ENCODE results near the gene ZER1. TPM values are rescaled to one million over a fixed set of nuclear protein-coding genes. Genes with fewer than 3 reads are reported as not detected.

The ZER1 gene
- polyA plus RNA-seq, 1 donor from 2014 or later: 30.6 TPM

DNA sequence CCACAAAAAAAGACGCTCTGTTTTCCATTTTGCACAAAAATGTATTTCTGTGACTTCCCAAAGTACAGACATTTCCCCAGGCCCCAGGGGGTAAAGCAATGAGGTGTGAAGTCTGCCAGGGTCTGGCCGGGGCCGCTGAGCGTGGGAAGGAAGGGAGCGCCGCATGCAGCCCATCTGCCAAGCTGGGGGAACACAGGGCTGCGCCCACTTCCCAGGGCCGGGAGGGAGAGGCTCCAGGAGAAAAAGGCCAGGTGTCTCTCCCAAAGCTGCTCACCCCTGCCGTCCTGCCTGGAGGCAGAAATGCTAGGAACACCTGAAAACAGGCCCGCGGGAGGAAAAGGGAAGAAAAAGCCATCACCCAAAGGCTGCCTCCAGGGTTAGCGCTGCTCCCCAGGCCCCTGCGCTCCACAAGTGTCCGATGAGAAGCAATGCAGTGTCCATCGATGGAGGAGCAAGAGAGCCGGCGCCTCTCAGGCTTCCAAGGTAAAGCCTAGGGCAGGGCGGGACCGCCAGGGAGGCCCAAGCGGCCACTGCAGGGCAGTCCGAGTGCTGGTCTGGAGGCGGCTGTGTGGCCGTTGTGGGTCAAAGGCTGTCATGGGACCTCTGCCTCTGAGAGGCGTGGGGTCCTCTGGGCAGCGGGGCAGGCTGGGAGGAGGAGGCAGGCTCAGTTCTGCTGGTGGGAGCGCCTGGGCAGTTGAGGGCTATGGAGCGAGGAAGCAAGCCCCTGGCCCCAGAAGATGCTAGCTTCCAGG, 41.8 kb downstream of the ZER1 start:
- H2AFZ ChIP-seq (ENCODE audit: low read depth, low read length): no peak overlapping the region
- no peaks in the 10 kb centered on the region for H3K9me2 ChIP-seq (ENCODE audit: insufficient read depth, low read length)
- H3K4me2 ChIP-seq (ENCODE audit: low read length): no peak overlapping the region
- no peak overlapping the region for H3K4me3 ChIP-seq (ENCODE audit: low read length)
- H3K36me3 ChIP-seq (ENCODE audit: insufficient read depth, low read length): no peaks in the 10 kb centered on the region
- TF ChIP-seq EZH2 (IDR thresholded peaks at IDR 0.05; ENCODE audit: borderline replicate concordance, insufficient read depth, low read length, poor library complexity, severe bottlenecking) (no peak), MXI1 (conservative IDR thresholded peaks at IDR 0.05; ENCODE audit: poor library complexity, severe bottlenecking) (no peak)
- no peaks in the 10 kb centered on the region for H3K9me3 ChIP-seq (ENCODE audit: low read length)
- no peaks in the 10 kb centered on the region for H4K20me1 ChIP-seq (ENCODE audit: insufficient read depth)
- no peaks in the 10 kb centered on the region for H3K27me3 ChIP-seq (ENCODE audit: insufficient read depth, low read depth, low read length)
- no peaks in the 10 kb centered on the region for H3K79me2 ChIP-seq (replicated peaks; ENCODE audit: insufficient read depth, low read length)
- H3K9ac ChIP-seq (ENCODE audit: low read length): no peak overlapping the region
- no peak overlapping the region for H3K27ac ChIP-seq (ENCODE audit: low read length)
- no peaks in the 10 kb centered on the region for H3F3A ChIP-seq (ENCODE audit: insufficient read depth, low read length, poor library complexity, severe bottlenecking)

DNA sequence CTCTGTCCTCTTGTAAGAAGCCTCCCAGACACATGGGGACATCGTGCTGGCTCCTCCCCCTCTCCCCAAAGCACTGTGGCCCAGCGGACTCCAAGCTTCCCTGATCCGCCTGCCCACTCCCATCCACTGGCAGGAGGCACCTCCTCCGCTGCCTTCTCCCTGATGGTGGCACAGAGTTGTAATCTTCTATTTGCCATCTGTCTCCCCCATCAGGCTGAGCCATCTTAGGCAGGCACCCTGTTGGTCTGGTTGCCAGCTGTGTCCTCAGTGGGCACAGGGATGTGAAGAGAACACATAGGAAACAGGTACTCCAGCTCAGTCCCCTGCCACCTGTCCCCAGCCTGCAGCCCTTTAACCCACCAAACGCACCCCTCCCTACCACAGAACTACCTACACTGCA, 42.4 kb downstream of the ZER1 start:
- Histone ChIP-seq H3K9ac (ENCODE audit: low read length) (no peak overlapping the region), H3F3A (ENCODE audit: insufficient read depth, low read length, poor library complexity, severe bottlenecking) (no peaks in the 10 kb centered on the region), H2AFZ (ENCODE audit: low read depth, low read length) (no peak overlapping the region), H3K79me2 (replicated peaks; ENCODE audit: insufficient read depth, low read length) (no peaks in the 10 kb centered on the region), H3K27me3 (ENCODE audit: insufficient read depth, low read depth, low read length) (no peaks in the 10 kb centered on the region), H3K9me3 (ENCODE audit: low read length) (no peaks in the 10 kb centered on the region), H3K4me2 (ENCODE audit: low read length) (no peak overlapping the region), H3K9me2 (ENCODE audit: insufficient read depth, low read length) (no peaks in the 10 kb centered on the region), H4K20me1 (ENCODE audit: insufficient read depth) (no peaks in the 10 kb centered on the region), H3K27ac (ENCODE audit: low read length) (no peak overlapping the region), H3K36me3 (ENCODE audit: insufficient read depth, low read length) (no peaks in the 10 kb centered on the region), H3K4me3 (ENCODE audit: low read length) (no peak overlapping the region)
- TF ChIP-seq, protein P1, sequence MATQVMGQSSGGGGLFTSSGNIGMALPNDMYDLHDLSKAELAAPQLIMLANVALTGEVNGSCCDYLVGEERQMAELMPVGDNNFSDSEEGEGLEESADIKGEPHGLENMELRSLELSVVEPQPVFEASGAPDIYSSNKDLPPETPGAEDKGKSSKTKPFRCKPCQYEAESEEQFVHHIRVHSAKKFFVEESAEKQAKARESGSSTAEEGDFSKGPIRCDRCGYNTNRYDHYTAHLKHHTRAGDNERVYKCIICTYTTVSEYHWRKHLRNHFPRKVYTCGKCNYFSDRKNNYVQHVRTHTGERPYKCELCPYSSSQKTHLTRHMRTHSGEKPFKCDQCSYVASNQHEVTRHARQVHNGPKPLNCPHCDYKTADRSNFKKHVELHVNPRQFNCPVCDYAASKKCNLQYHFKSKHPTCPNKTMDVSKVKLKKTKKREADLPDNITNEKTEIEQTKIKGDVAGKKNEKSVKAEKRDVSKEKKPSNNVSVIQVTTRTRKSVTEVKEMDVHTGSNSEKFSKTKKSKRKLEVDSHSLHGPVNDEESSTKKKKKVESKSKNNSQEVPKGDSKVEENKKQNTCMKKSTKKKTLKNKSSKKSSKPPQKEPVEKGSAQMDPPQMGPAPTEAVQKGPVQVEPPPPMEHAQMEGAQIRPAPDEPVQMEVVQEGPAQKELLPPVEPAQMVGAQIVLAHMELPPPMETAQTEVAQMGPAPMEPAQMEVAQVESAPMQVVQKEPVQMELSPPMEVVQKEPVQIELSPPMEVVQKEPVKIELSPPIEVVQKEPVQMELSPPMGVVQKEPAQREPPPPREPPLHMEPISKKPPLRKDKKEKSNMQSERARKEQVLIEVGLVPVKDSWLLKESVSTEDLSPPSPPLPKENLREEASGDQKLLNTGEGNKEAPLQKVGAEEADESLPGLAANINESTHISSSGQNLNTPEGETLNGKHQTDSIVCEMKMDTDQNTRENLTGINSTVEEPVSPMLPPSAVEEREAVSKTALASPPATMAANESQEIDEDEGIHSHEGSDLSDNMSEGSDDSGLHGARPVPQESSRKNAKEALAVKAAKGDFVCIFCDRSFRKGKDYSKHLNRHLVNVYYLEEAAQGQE (IDR thresholded peaks at IDR 0.05; ENCODE audit: borderline replicate concordance): no peak
- TF ChIP-seq EZH2 (IDR thresholded peaks at IDR 0.05; ENCODE audit: borderline replicate concordance, insufficient read depth, low read length, poor library complexity, severe bottlenecking) (no peak), POLR2AphosphoS5 (IDR thresholded peaks at IDR 0.05) (no peak), SMC3 (conservative IDR thresholded peaks at IDR 0.05; ENCODE audit: poor library complexity) (no peak), EP300 (conservative IDR thresholded peaks at IDR 0.05; ENCODE audit: poor library complexity, severe bottlenecking) (no peak), RAD21 (conservative IDR thresholded peaks at IDR 0.05) (no peak), MXI1 (conservative IDR thresholded peaks at IDR 0.05; ENCODE audit: poor library complexity, severe bottlenecking) (no peak), TAF1 (IDR thresholded peaks at IDR 0.05; ENCODE audit: low read depth) (no peak)
- TF ChIP-seq, protein P2, sequence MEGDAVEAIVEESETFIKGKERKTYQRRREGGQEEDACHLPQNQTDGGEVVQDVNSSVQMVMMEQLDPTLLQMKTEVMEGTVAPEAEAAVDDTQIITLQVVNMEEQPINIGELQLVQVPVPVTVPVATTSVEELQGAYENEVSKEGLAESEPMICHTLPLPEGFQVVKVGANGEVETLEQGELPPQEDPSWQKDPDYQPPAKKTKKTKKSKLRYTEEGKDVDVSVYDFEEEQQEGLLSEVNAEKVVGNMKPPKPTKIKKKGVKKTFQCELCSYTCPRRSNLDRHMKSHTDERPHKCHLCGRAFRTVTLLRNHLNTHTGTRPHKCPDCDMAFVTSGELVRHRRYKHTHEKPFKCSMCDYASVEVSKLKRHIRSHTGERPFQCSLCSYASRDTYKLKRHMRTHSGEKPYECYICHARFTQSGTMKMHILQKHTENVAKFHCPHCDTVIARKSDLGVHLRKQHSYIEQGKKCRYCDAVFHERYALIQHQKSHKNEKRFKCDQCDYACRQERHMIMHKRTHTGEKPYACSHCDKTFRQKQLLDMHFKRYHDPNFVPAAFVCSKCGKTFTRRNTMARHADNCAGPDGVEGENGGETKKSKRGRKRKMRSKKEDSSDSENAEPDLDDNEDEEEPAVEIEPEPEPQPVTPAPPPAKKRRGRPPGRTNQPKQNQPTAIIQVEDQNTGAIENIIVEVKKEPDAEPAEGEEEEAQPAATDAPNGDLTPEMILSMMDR (IDR thresholded peaks at IDR 0.05; ENCODE audit: poor library complexity, severe bottlenecking): no peak

All from neural cell (in vitro differentiated cells).